DND-41 (cell line): ENCODE measurements around the gene RPRD1A.
"Not testable (repeated sequence)": the region's sequence is repeated elsewhere in the genome, so short reads cannot be mapped to it uniquely, and the experiment has no call there.

Experiments used
- ATAC-seq: fragments of 200-7000 bp; cut with Tn5 transposase; 3 replicates; pipeline ENCODE4 v1.9.1; 2021; ENCODE audit warnings: low read depth; ENCODE audit not compliant: insufficient read depth
- DNase-seq: peaks from one replicate; pipeline ENCODE4 v3.0.0-alpha.2; 2020
- H2AFZ ChIP-seq: 2 replicates; pipeline ENCODE4 v1.6.0; 2012; ENCODE audit warnings: low read depth, low read length
- H3K27ac ChIP-seq: 2 replicates; pipeline ENCODE4 v1.5.1; 2012; ENCODE audit warnings: low read length, inconsistent platforms
- H3K27me3 ChIP-seq: fragments of 200-600 bp; sonication (generic); 2 replicates; pipeline ENCODE4 v1.6.0; 2012; ENCODE audit warnings: low read length, mild to moderate bottlenecking, inconsistent platforms; ENCODE audit not compliant: insufficient read depth, poor library complexity
- H3K36me3 ChIP-seq: 2 replicates; pipeline ENCODE4 v1.5.1; 2012; ENCODE audit warnings: low read length, inconsistent platforms; ENCODE audit not compliant: insufficient read depth
- H3K4me1 ChIP-seq: 2 replicates; pipeline ENCODE4 v1.5.1; 2012; ENCODE audit warnings: mild to moderate bottlenecking, low read length; ENCODE audit not compliant: insufficient read depth
- H3K4me2 ChIP-seq: 2 replicates; pipeline ENCODE4 v1.6.0; 2012; ENCODE audit warnings: mild to moderate bottlenecking, moderate library complexity, low read length, inconsistent platforms; ENCODE audit not compliant: insufficient read depth
- H3K4me3 ChIP-seq, 2 experiments: fragments of 200-600 bp in 1 of 2; shearing (Covaris generic) in 1 of 2; 2 replicates each; pipeline ENCODE4 v1.5.1; 2012 to 2016; ENCODE audit warnings: inconsistent platforms in 2 of 2, low read length in 2 of 2, mild to moderate bottlenecking in 2 of 2, low read depth in 1 of 2, moderate library complexity in 1 of 2
- H3K79me2 ChIP-seq: 2 replicates; pipeline ENCODE4 v1.6.0; 2012; ENCODE audit warnings: low read length, inconsistent platforms; ENCODE audit not compliant: insufficient read depth
- H3K9ac ChIP-seq: 2 replicates; pipeline ENCODE4 v1.6.0; 2012; ENCODE audit warnings: low read depth, mild to moderate bottlenecking, inconsistent platforms, low read length, moderate library complexity
- H3K9me3 ChIP-seq: 2 replicates; pipeline ENCODE4 v1.5.1; 2012; ENCODE audit warnings: low read length, moderate library complexity, mild to moderate bottlenecking, inconsistent platforms; ENCODE audit not compliant: insufficient read depth, severe bottlenecking
- H4K20me1 ChIP-seq: 2 replicates; pipeline ENCODE4 v1.6.0; 2012; ENCODE audit warnings: low read length; ENCODE audit not compliant: insufficient read depth
- EZH2 ChIP-seq: IDR thresholded peaks from 3 replicates; pipeline ENCODE4 v1.6.1; 2012; ENCODE audit warnings: borderline replicate concordance, low read depth, mild to moderate bottlenecking, moderate library complexity, low read length, inconsistent platforms; ENCODE audit not compliant: severe bottlenecking
- TF ChIP-seq, protein P1 (sequence below): IDR thresholded peaks from 2 replicates; pipeline ENCODE4 v1.5.1; 2012; ENCODE audit warnings: borderline replicate concordance, low read length, moderate library complexity, mild to moderate bottlenecking; ENCODE audit not compliant: poor library complexity, severe bottlenecking; ENCODE audit errors: extremely low read depth

Gene RPRD1A

DNA sequence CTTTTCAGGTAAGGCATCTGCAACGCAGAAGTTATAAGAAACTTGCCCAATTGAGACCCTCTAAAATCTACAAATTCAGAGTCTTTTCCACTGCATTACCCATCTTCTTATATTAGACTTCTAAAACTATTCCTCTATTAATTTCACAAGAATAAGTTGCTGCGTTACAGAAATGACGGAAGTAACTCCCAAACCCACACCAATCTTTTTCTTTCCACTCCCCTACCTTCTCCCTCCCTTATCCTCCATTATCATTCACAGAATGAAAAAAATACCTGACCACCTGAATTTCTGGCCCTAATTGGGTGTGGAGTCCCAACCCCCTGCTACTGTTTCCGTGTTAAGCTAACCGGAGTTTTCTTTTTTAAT, 689 bp downstream of the RPRD1A start:
- Histone ChIP-seq H4K20me1 (peaks cover 27% of the 10 kb centered on the region; the same call in 1 of the 2 replicates), H3K79me2 (peaks cover 58% of the 10 kb centered on the region), H3K27me3 (no peaks in the 10 kb centered on the region), H3K4me3 (peak overlapping the region; percentile 90 to 92), H3K9ac (peak overlapping the region; percentile 87), H3K4me2 (peak overlapping the region; percentile 74), H3K27ac (peak overlapping the region; percentile 92), H3K4me1 (peaks cover 34% of the 10 kb centered on the region), H2AFZ (peak overlapping the region; percentile 95; the same call in 1 of the 2 replicates), H3K9me3 (no peaks in the 10 kb centered on the region), H3K36me3 (peaks cover 8% of the 10 kb centered on the region)
- ATAC-seq (0 out of 3 replicates have a peak, but pooled peaks have one; percentile 0), DNase-seq (no peak)
- TF ChIP-seq, protein P1, sequence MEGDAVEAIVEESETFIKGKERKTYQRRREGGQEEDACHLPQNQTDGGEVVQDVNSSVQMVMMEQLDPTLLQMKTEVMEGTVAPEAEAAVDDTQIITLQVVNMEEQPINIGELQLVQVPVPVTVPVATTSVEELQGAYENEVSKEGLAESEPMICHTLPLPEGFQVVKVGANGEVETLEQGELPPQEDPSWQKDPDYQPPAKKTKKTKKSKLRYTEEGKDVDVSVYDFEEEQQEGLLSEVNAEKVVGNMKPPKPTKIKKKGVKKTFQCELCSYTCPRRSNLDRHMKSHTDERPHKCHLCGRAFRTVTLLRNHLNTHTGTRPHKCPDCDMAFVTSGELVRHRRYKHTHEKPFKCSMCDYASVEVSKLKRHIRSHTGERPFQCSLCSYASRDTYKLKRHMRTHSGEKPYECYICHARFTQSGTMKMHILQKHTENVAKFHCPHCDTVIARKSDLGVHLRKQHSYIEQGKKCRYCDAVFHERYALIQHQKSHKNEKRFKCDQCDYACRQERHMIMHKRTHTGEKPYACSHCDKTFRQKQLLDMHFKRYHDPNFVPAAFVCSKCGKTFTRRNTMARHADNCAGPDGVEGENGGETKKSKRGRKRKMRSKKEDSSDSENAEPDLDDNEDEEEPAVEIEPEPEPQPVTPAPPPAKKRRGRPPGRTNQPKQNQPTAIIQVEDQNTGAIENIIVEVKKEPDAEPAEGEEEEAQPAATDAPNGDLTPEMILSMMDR: no peak
- no peak for TF ChIP-seq EZH2

DNA sequence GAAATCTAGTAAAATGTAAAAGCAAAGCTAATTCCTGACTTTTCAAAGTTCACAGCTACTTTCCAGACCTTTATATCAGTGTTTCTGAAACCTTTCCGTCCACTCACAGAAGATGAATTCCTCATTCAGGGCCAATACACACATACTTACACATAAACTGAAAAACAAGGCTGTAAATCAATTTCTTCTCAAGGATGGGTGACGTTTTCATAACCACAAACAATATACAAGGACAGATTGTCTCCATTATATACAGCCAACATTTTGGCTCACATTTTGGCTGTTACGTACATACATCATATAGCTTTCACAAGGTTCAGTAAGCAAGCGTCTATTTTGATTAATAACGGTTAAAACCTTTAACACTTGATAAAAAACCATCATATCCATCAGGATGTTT, 1.4 kb downstream of the RPRD1A start:
- ATAC-seq: no peak

DNA sequence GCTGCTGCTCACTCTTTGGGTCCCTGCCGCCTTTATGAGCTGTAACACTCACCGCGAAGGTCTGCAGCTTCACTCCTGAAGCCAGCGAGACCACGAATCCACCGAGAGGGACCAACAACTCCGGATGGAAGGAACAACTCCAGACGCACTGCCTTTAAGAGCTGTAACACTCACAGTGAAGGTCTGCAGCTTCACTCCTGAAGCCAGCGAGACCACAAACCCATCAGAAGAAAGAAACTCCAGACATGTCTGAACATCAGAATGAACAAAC, 2.6 kb downstream of the RPRD1A start:
- Histone ChIP-seq H4K20me1 (peaks cover 31% of the 10 kb centered on the region; the same call in 1 of the 2 replicates), H3K79me2 (peaks cover 77% of the 10 kb centered on the region), H3K4me3 (peak overlapping the region in 1 of 2 experiments; percentile 7; a peak in 1 of 4 replicates), H3K4me2 (peak overlapping the region; percentile 74; the same call in 1 of the 2 replicates), H3K4me1 (peaks cover 34% of the 10 kb centered on the region)
- H3K27ac ChIP-seq, H2AFZ ChIP-seq, H3K9me3 ChIP-seq, DNase-seq, H3K27me3 ChIP-seq, H3K36me3 ChIP-seq, H3K9ac ChIP-seq, ATAC-seq: not testable (repeated sequence)

More for the DNA sequence above, 1.4 kb downstream of the RPRD1A start:
- peaks cover 34% of the 10 kb centered on the region for H3K4me1 ChIP-seq
- no peaks in the 10 kb centered on the region for H3K27me3 ChIP-seq
- H3K27ac ChIP-seq: peak overlapping the region; percentile 92; the same call in 1 of the 2 replicates
- H4K20me1 ChIP-seq: peaks cover 27% of the 10 kb centered on the region; the same call in 1 of the 2 replicates
- H2AFZ ChIP-seq: no peak overlapping the region
- peak overlapping the region; percentile 87 for H3K9ac ChIP-seq
- H3K4me3 ChIP-seq: peak overlapping the region; percentile 90 to 92; a peak in 3 of 4 replicates
- H3K4me2 ChIP-seq: peak overlapping the region; percentile 74
- H3K79me2 ChIP-seq: peaks cover 64% of the 10 kb centered on the region
- TF ChIP-seq EZH2: no peak
- TF ChIP-seq, protein P1: no peak
- H3K9me3 ChIP-seq: no peaks in the 10 kb centered on the region
- no peak for DNase-seq
- peaks cover 8% of the 10 kb centered on the region for H3K36me3 ChIP-seq

DNA sequence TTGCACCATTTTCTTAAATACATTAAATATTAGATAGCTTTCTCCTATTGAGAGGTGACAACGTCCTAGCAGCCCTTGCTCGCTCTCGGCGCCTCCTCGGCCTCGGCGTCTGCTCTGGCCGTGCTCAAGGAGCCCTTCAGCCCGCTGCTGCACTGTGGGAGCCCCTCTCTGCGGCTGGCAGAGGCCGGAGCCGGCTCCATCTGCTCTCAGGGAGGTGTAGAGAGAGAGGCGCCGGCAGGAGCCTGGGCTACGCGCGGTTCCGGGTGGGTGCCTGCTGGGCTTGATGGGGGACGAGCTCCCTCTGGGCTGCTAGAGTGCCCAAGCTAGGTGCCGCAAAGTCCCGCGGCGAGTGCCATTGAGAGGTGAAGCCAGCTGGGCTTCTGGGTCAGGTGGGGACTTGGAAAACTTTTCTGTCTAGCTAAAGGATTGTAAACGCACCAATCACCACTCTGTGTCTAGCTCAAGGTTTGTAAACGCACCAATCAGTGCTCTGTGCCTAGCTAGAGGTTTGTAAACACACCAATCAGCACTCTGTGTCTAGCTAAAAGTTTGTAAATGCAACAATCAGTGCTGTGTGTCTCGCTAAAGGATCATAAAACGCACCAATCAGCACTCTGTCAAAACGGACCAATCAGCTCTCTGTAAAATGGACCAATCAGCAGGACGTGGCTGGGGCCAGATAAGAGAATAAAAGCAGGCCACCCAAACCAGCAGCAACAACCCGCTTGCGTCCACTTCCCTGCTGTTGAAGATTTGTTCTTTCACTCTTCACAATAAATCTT, 3.1 kb downstream of the RPRD1A start:
- no peak for TF ChIP-seq EZH2
- TF ChIP-seq, protein P1: no peak

More for the DNA sequence above, 3.1 kb downstream of the RPRD1A start:
- Histone ChIP-seq H3K9ac (no peak overlapping the region), H3K4me1 (peaks cover 34% of the 10 kb centered on the region), H3K4me3 (0 out of 4 replicates have a peak overlapping the region, but pooled peaks of 1 of the 2 experiments have one; percentile 7), H3K27ac (no peak overlapping the region), H3K4me2 (peak overlapping the region; percentile 74; the same call in 1 of the 2 replicates), H3K27me3 (no peaks in the 10 kb centered on the region), H2AFZ (no peak overlapping the region), H3K79me2 (peaks cover 82% of the 10 kb centered on the region), H3K9me3 (no peaks in the 10 kb centered on the region), H4K20me1 (peaks cover 31% of the 10 kb centered on the region; the same call in 1 of the 2 replicates), H3K36me3 (peaks cover 8% of the 10 kb centered on the region)
- ATAC-seq: no peak
- DNase-seq: no peak
